Stimulated activated effector memory CD8-positive, alpha-beta T cell treated with anti-CD3 and anti-CD28 coated beads, Interleukin-12 subunit alpha, Interleukin-12 subunit beta, amount 100 ng/mL, for 72 hours (primary cell): ENCODE measurements around the gene KRT77.
A peak's percentile ranks its signal among the peaks of the same experiment; 100 is the strongest.

Experiments
- ATAC-seq: fragments of 150-1000 bp; cut with Tn5 transposase; 2 replicates; pipeline ENCODE4 v1.10.0; 2021
- DNase-seq, 2 donors: peaks; one replicate each; pipeline ENCODE4 v3.0.0; 2021 to 2022; ENCODE audit warnings: low spot score in 2 of 2
- H3K27ac Mint-ChIP-seq: one replicate; pipeline ENCODE4 v1.8.0; 2022; ENCODE audit warnings: mild to moderate bottlenecking, mixed read lengths
- H3K36me3 Mint-ChIP-seq: one replicate; pipeline ENCODE4 v1.8.0; 2022; ENCODE audit warnings: mild to moderate bottlenecking, mixed read lengths
- H3K4me1 Mint-ChIP-seq: one replicate; pipeline ENCODE4 v1.8.0; 2022; ENCODE audit warnings: mixed read lengths
- H3K4me3 Mint-ChIP-seq: one replicate; pipeline ENCODE4 v1.8.0; 2022; ENCODE audit warnings: mild to moderate bottlenecking, mixed read lengths
- H3K9me3 Mint-ChIP-seq: one replicate; pipeline ENCODE4 v1.8.0; 2022; ENCODE audit warnings: mixed read lengths

KRT77 gene

GRCh38 chr12:52708010-52708409 is 4.7 kb upstream of the KRT77 start:
- DNase-seq (no peak), ATAC-seq (no peak)
- Mint-ChIP-seq H3K9me3 (no peaks in the 10 kb centered on the region), H3K4me3 (no peak overlapping the region), H3K4me1 (no peaks in the 10 kb centered on the region), H3K36me3 (no peaks in the 10 kb centered on the region), H3K27ac (no peak overlapping the region)

GRCh38 chr12:52704464-52704863 is 1.1 kb upstream of the KRT77 start:
- H3K27ac Mint-ChIP-seq = no peak overlapping the region
- ATAC-seq (no peak), DNase-seq (no peak)
- no peaks in the 10 kb centered on the region for H3K4me1 Mint-ChIP-seq
- no peaks in the 10 kb centered on the region for H3K9me3 Mint-ChIP-seq
- H3K36me3 Mint-ChIP-seq = no peaks in the 10 kb centered on the region
- H3K4me3 Mint-ChIP-seq = no peak overlapping the region

GRCh38 chr12:52703878-52704277 is 554 bp upstream of the KRT77 start:
- Mint-ChIP-seq H3K36me3 (no peaks in the 10 kb centered on the region), H3K4me3 (no peak overlapping the region), H3K9me3 (no peaks in the 10 kb centered on the region), H3K27ac (no peak overlapping the region), H3K4me1 (no peaks in the 10 kb centered on the region)
- ATAC-seq (no peak), DNase-seq (no peak)

GRCh38 chr12:52702338-52702737 is 986 bp downstream of the KRT77 start:
- ATAC-seq (no peak), DNase-seq (no peak)
- no peaks in the 10 kb centered on the region for H3K4me1 Mint-ChIP-seq
- no peaks in the 10 kb centered on the region for H3K36me3 Mint-ChIP-seq
- no peak overlapping the region for H3K4me3 Mint-ChIP-seq
- no peak overlapping the region for H3K27ac Mint-ChIP-seq
- H3K9me3 Mint-ChIP-seq = no peaks in the 10 kb centered on the region

GRCh38 chr12:52701281-52701680 is 2.0 kb downstream of the KRT77 start:
- no peak for DNase-seq
- Mint-ChIP-seq H3K9me3 (no peaks in the 10 kb centered on the region), H3K4me1 (no peaks in the 10 kb centered on the region), H3K4me3 (no peak overlapping the region), H3K27ac (no peak overlapping the region), H3K36me3 (no peaks in the 10 kb centered on the region)
- ATAC-seq = peak; percentile 19

GRCh38 chr12:52699960-52700359 is 3.4 kb downstream of the KRT77 start:
- Mint-ChIP-seq H3K27ac (no peak overlapping the region), H3K4me1 (no peaks in the 10 kb centered on the region), H3K4me3 (no peak overlapping the region), H3K36me3 (no peaks in the 10 kb centered on the region), H3K9me3 (no peaks in the 10 kb centered on the region)
- DNase-seq (no peak), ATAC-seq (no peak)

GRCh38 chr12:52699373-52699772 is 4.0 kb downstream of the KRT77 start:
- H3K4me1 Mint-ChIP-seq = no peaks in the 10 kb centered on the region
- H3K36me3 Mint-ChIP-seq = no peaks in the 10 kb centered on the region
- no peak for ATAC-seq
- H3K4me3 Mint-ChIP-seq = no peak overlapping the region
- no peaks in the 10 kb centered on the region for H3K9me3 Mint-ChIP-seq
- DNase-seq = no peak
- no peak overlapping the region for H3K27ac Mint-ChIP-seq

GRCh38 chr12:52698651-52699340 is 4.5 kb downstream of the KRT77 start:
- H3K27ac Mint-ChIP-seq = no peak overlapping the region
- no peaks in the 10 kb centered on the region for H3K4me1 Mint-ChIP-seq
- H3K9me3 Mint-ChIP-seq = no peaks in the 10 kb centered on the region

GRCh38 chr12:52697058-52697582 is 6.2 kb downstream of the KRT77 start:
- Mint-ChIP-seq H3K27ac (no peak overlapping the region), H3K36me3 (no peaks in the 10 kb centered on the region), H3K4me3 (no peak overlapping the region), H3K9me3 (no peaks in the 10 kb centered on the region), H3K4me1 (peaks cover 12% of the 10 kb centered on the region)
- ATAC-seq (no peak), DNase-seq (no peak)

More at GRCh38 chr12:52698651-52699340, 4.5 kb downstream of the KRT77 start:
- ATAC-seq = no peak
- Mint-ChIP-seq H3K36me3 (no peaks in the 10 kb centered on the region), H3K4me3 (no peak overlapping the region)
- no peak for DNase-seq

- no peaks in the 10 kb centered on the region for H3K9me3 Mint-ChIP-seq
- no peak for DNase-seq
- H3K27ac Mint-ChIP-seq = no peak overlapping the region
- H3K4me3 Mint-ChIP-seq = no peak overlapping the region
- no peak for ATAC-seq
- peaks cover 15% of the 10 kb centered on the region for H3K4me1 Mint-ChIP-seq
- H3K36me3 Mint-ChIP-seq = no peaks in the 10 kb centered on the region
These were observed 6.7 kb downstream of the KRT77 start for GRCh38 chr12:52696588-52696987.

- H3K4me3 Mint-ChIP-seq = no peak overlapping the region
- H3K36me3 Mint-ChIP-seq = no peaks in the 10 kb centered on the region
- no peak overlapping the region for H3K27ac Mint-ChIP-seq
- no peaks in the 10 kb centered on the region for H3K9me3 Mint-ChIP-seq
- ATAC-seq (no peak), DNase-seq (no peak)
- H3K4me1 Mint-ChIP-seq = peaks cover 27% of the 10 kb centered on the region
These were observed 8.3 kb downstream of the KRT77 start for GRCh38 chr12:52695039-52695438.

GRCh38 chr12:52694151-52694550 is 9.2 kb downstream of the KRT77 start:
- Mint-ChIP-seq H3K36me3 (no peaks in the 10 kb centered on the region), H3K27ac (no peak overlapping the region), H3K4me3 (no peak overlapping the region), H3K4me1 (peaks cover 27% of the 10 kb centered on the region), H3K9me3 (no peaks in the 10 kb centered on the region)
- DNase-seq = no peak
- ATAC-seq = no peak

- no peaks in the 10 kb centered on the region for H3K36me3 Mint-ChIP-seq
- DNase-seq (no peak), ATAC-seq (no peak)
- H3K4me3 Mint-ChIP-seq = no peak overlapping the region
- no peak overlapping the region for H3K27ac Mint-ChIP-seq
- H3K4me1 Mint-ChIP-seq = peaks cover 27% of the 10 kb centered on the region
- no peaks in the 10 kb centered on the region for H3K9me3 Mint-ChIP-seq
These were observed 10.1 kb downstream of the KRT77 start for GRCh38 chr12:52693261-52693660.

GRCh38 chr12:52692254-52692653 is 11.1 kb downstream of the KRT77 start:
- Mint-ChIP-seq H3K4me1 (peaks cover 36% of the 10 kb centered on the region), H3K9me3 (no peaks in the 10 kb centered on the region), H3K27ac (no peak overlapping the region), H3K36me3 (no peaks in the 10 kb centered on the region), H3K4me3 (no peak overlapping the region)
- no peak for ATAC-seq
- DNase-seq = no peak

- peaks cover 38% of the 10 kb centered on the region for H3K4me1 Mint-ChIP-seq
- peak overlapping the region; percentile 74 for H3K27ac Mint-ChIP-seq
- ATAC-seq (no peak), DNase-seq (no peak)
- H3K36me3 Mint-ChIP-seq = no peaks in the 10 kb centered on the region
- peak overlapping the region; percentile 75 for H3K4me3 Mint-ChIP-seq
- H3K9me3 Mint-ChIP-seq = no peaks in the 10 kb centered on the region
These were observed 11.5 kb downstream of the KRT77 start for GRCh38 chr12:52691841-52692150.

GRCh38 chr12:52691076-52691840 is 12.1 kb downstream of the KRT77 start:
- peak overlapping the region; percentile 75 for H3K4me3 Mint-ChIP-seq
- no peaks in the 10 kb centered on the region for H3K36me3 Mint-ChIP-seq
- H3K27ac Mint-ChIP-seq = peak overlapping the region; percentile 74
- H3K4me1 Mint-ChIP-seq = peaks cover 38% of the 10 kb centered on the region
- no peaks in the 10 kb centered on the region for H3K9me3 Mint-ChIP-seq
- ATAC-seq = peak; percentile 56
- peak; percentile 8 to 58 for DNase-seq
